Suprapubic skin (tissue), 4 donors: ENCODE results near the gene LRRC4C.

ENCODE experiments used
- CTCF ChIP-seq, 2 donors: fragments of 200-600 bp in 1 of 2; fragments of 450-650 bp in 1 of 2; sonication (generic) in 1 of 2; IDR thresholded peaks; one replicate each; pipeline ENCODE4 v1.5.1; 2016 to 2019; ENCODE audit warnings: antibody characterized with exemption in 2 of 2, mild to moderate bottlenecking in 1 of 2, moderate library complexity in 1 of 2
- POLR2A ChIP-seq, 2 donors: fragments of 450-650 bp; IDR thresholded peaks; one replicate each; pipeline ENCODE4 v1.6.1; 2017; ENCODE audit warnings: antibody characterized with exemption in 2 of 2, mild to moderate bottlenecking in 2 of 2, moderate library complexity in 2 of 2
- POLR2AphosphoS5 ChIP-seq, 3 donors: sonication (generic); formaldehyde crosslinking; IDR thresholded peaks; one replicate each; pipeline ENCODE4 v1.6.1; 2017; ENCODE audit warnings: antibody characterized with exemption in 3 of 3

DNA sequence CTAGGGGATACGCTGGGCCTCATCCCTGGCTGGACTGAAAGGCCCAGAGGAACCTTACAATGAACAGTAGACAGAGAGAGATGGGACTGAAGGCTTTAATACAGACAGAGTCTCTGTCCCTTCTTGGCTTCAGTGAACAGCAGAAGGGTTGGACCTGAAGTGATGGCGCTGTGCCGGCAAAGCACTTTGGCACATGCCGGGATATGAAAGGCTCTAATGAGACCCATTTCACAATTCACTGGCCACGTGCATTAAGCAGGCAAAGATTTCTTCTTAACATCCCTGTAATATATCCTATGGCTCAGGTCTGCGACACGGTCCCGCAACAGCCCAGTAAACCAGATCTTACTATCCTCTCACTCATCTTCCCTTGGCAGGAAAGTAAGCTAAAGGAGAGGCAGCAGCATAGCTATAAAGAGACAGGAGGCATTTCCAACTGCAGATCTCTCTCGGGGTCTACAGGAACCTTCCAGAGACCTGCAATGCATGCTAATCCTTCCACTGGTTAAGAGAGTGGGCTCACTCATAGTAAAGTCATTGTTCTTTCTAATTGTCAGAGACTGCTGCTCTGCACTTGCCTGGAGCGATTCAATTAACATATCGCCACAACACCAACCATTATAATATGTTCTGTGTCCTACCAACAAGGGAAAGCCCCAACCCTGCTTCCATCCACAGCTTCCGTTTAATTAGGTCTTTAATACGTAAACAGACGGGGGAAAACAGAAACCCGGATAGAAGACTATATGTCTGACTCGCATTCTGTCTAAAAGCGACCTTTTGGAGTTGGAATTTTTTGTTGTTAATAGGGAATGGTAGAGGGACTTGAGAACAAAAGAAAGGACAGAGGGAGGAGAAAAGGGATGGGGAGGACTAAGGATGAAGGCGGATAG is 1179.0 kb downstream of the LRRC4C start:
- TF ChIP-seq POLR2A (IDR thresholded peaks at IDR 0.05): no peak
- no peak for TF ChIP-seq POLR2AphosphoS5 (IDR thresholded peaks at IDR 0.05)
- TF ChIP-seq CTCF (IDR thresholded peaks at IDR 0.05): no peak
